Measurements from ENCODE around the gene BEGAIN.

BEGAIN gene

GRCh38 chr14:100614803-100615202 is 27.6 kb upstream of the BEGAIN start:
- DNase-seq (ENCODE audit: extremely low read depth, low read depth), result no peak
- no peak for TF ChIP-seq CTCF (IDR thresholded peaks at IDR 0.05; ENCODE audit: low read depth, low read length)

- no peak for DNase-seq (ENCODE audit: extremely low read depth, low read depth)
- TF ChIP-seq CTCF (IDR thresholded peaks at IDR 0.05; ENCODE audit: low read depth, low read length), result no peak
Observed at GRCh38 chr14:100612986-100613385, 25.8 kb upstream of the BEGAIN start.

- no peak for TF ChIP-seq CTCF (IDR thresholded peaks at IDR 0.05; ENCODE audit: low read depth, low read length)
- DNase-seq (ENCODE audit: extremely low read depth, low read depth), result no peak
Observed at GRCh38 chr14:100611811-100612480, 24.7 kb upstream of the BEGAIN start.

- no peak for TF ChIP-seq CTCF (IDR thresholded peaks at IDR 0.05; ENCODE audit: low read depth, low read length)
- no peak for DNase-seq (ENCODE audit: extremely low read depth, low read depth)
Observed at GRCh38 chr14:100610511-100611217, 23.4 kb upstream of the BEGAIN start.

- TF ChIP-seq CTCF (IDR thresholded peaks at IDR 0.05; ENCODE audit: low read depth, low read length), result no peak
Observed at GRCh38 chr14:100609941-100610391, 22.7 kb upstream of the BEGAIN start.

GRCh38 chr14:100609331-100609870 is 22.2 kb upstream of the BEGAIN start:
- DNase-seq (ENCODE audit: extremely low read depth, low read depth), result no peak
- TF ChIP-seq CTCF (IDR thresholded peaks at IDR 0.05; ENCODE audit: low read depth, low read length), result no peak

More at GRCh38 chr14:100609941-100610391, 22.7 kb upstream of the BEGAIN start:
- DNase-seq (ENCODE audit: extremely low read depth, low read depth), result no peak
